Mucosa of descending colon (tissue), 3 donors: ENCODE results near the gene MAGI2. TPM values are rescaled to one million over a fixed set of nuclear protein-coding genes. Genes with fewer than 3 reads are reported as not detected.
A peak's percentile ranks its signal among the peaks of the same experiment; 100 is the strongest.
"Not testable (repeated sequence)": the region's sequence is repeated elsewhere in the genome, so short reads cannot be mapped to it uniquely, and the experiment has no call there.

Experiments used
- ATAC-seq: fragments of 200-7000 bp; cut with Tn5 transposase; one replicate; pipeline ENCODE4 v1.9.1; 2020; ENCODE audit warnings: mild to moderate bottlenecking, moderate library complexity
- DNase-seq, 3 donors: peaks; one replicate each; pipeline ENCODE4 v3.0.0-alpha.2; 2020
- H3K36me3 ChIP-seq: fragments of 200-600 bp; one replicate; pipeline ENCODE4 v1.8.0; 2021; ENCODE audit warnings: low read depth, mild to moderate bottlenecking
- H3K4me1 ChIP-seq: fragments of 200-600 bp; one replicate; pipeline ENCODE4 v1.8.0; 2021; ENCODE audit warnings: low read depth, mild to moderate bottlenecking
- H3K4me3 ChIP-seq: fragments of 200-600 bp; one replicate; pipeline ENCODE4 v1.8.0; 2021; ENCODE audit warnings: mild to moderate bottlenecking
- H3K9me3 ChIP-seq: fragments of 200-600 bp; one replicate; pipeline ENCODE4 v1.8.0; 2021; ENCODE audit warnings: mild to moderate bottlenecking
- intact Hi-C, 2 donors: fragments of 100-400 bp; cut with DNase I in 1 of 2; cut with micrococcal nuclease in 1 of 2; formaldehyde crosslinking; loops; one replicate each; pipeline versions ENCODE4 v1.11.0 to v1.11.1; 2022; cut with DNase I, micrococcal nuclease
- total RNA-seq, 3 donors: library from RNA; stranded (reverse); fragmentation: NEBNext Ultra II Directional in 2 of 3; extraction: Animal tissue kit (Norgen Biotek cat#: 25700) in 2 of 3; gene quantifications; one replicate each; pipeline versions ENCODE4 v1.2.1 to v1.2.4, GENCODE V29; 2021 to 2023
- TF ChIP-seq, protein P1 (sequence below): fragments of 200-600 bp; IDR thresholded peaks from one replicate; pipeline ENCODE4 v1.8.0; 2022; ENCODE audit warnings: antibody characterized with exemption, mild to moderate bottlenecking
- donor health status: DM: no; HTN: no; CAD: no; lungs with moderate emphysema.
- donor health status: DM: no; HTN: no; CAD: no.
- donor health status: DM: no; HTN: yes; CAD: no.

The MAGI2 gene
- total RNA-seq, 3 donors from 2014 or later = 1.9 to 14.5 (median 2.7) TPM

DNA sequence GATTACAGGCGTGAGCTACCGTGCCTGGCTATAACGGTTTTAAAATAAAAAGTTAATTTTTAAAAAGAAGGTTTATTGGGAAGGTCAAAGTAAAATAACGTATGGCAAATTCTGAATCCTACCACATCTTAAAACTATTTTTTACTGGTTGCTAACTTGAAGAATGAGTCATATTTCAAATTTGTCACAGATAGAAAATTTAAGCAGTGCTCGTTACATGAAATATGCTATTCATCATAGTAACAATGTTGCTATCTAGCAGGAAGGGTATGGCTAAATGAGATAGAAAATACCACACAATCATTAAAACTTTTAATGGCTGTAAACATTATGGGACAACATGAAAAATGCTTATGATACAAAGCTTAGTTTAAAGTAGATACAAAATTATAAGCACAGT lies 1154.4 kb downstream of the MAGI2 start:
- H3K4me3 ChIP-seq = no peak overlapping the region
- no peak for ATAC-seq
- intact Hi-C loops = no loop called here

DNA sequence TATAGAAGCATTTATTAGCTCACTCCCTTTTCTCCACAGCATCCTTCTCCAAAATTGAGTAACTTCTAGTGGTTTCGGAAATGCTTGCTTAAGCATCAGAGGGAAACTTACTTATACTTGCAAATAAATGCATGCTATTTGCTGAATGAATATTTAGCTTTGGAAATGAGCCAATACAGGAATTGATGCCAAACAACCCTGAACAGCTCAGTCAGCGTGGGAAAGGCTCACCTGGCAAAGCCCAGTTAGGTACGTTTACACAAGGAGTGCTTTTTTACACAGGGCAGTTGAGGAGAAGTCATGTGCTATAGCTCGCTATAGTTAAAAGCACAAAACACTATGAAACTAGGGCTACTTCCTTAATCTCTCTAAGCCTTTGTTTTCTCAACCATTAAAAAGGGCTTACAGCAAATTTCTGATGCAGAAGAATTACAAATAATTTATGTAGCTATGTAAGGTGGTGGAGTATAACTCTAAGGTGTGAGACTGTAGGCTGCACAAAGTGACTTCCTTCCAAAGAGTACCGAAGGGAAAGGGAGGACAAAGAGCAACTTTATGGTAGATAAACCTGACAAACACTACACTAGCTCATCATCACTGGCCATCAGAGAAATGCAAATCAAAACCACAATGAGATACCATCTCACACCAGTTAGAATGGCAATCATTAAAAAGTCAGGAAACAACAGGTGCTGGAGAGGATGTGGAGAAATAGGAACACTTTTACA lies 1156.7 kb downstream of the MAGI2 start:
- TF ChIP-seq, protein P1, sequence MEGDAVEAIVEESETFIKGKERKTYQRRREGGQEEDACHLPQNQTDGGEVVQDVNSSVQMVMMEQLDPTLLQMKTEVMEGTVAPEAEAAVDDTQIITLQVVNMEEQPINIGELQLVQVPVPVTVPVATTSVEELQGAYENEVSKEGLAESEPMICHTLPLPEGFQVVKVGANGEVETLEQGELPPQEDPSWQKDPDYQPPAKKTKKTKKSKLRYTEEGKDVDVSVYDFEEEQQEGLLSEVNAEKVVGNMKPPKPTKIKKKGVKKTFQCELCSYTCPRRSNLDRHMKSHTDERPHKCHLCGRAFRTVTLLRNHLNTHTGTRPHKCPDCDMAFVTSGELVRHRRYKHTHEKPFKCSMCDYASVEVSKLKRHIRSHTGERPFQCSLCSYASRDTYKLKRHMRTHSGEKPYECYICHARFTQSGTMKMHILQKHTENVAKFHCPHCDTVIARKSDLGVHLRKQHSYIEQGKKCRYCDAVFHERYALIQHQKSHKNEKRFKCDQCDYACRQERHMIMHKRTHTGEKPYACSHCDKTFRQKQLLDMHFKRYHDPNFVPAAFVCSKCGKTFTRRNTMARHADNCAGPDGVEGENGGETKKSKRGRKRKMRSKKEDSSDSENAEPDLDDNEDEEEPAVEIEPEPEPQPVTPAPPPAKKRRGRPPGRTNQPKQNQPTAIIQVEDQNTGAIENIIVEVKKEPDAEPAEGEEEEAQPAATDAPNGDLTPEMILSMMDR = no peak
- H3K9me3 ChIP-seq = no peaks in the 10 kb centered on the region
- no peaks in the 10 kb centered on the region for H3K4me1 ChIP-seq
- intact Hi-C loops = no loop called here
- H3K36me3 ChIP-seq = no peaks in the 10 kb centered on the region
- DNase-seq = peak in 1 of 3 donors; percentile 21
- H3K4me3 ChIP-seq = no peak overlapping the region
- peak; percentile 81 for ATAC-seq

More for the DNA sequence above, 1154.4 kb downstream of the MAGI2 start:
- DNase-seq = no peak
- TF ChIP-seq, protein P1 = no peak
- Histone ChIP-seq H3K9me3 (no peaks in the 10 kb centered on the region), H3K36me3 (no peaks in the 10 kb centered on the region), H3K4me1 (no peaks in the 10 kb centered on the region)

DNA sequence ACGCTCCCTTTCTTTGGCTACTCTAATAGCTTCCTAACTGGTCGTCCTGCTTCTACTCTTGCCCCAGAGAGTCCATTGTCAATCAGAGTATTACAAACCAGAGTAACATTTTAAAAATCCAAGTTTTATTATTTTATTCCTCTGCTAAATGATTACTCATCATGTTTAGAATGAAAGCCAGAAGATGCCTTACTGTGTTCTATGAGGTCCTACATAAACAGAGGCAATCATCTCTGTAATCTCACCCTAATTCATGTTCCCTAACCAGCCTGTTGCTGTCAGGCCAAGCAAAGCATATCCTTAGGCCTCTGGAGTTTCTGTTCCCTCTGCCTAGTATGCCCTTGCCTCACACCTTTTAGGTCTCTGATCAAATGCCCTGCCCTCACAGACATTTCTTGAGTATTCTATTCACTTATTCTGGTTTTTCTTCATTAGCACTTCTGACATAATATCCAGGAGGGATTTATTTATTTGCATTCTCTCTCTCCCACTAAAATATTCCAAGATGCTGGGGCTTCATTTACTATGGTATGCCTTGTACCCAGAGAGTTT lies 1157.3 kb downstream of the MAGI2 start:
- intact Hi-C loops = no loop called here
- no peaks in the 10 kb centered on the region for H3K36me3 ChIP-seq
- TF ChIP-seq, protein P1 = no peak
- no peaks in the 10 kb centered on the region for H3K4me1 ChIP-seq
- no peaks in the 10 kb centered on the region for H3K9me3 ChIP-seq
- DNase-seq (no peak), ATAC-seq (no peak)
- no peak overlapping the region for H3K4me3 ChIP-seq

DNA sequence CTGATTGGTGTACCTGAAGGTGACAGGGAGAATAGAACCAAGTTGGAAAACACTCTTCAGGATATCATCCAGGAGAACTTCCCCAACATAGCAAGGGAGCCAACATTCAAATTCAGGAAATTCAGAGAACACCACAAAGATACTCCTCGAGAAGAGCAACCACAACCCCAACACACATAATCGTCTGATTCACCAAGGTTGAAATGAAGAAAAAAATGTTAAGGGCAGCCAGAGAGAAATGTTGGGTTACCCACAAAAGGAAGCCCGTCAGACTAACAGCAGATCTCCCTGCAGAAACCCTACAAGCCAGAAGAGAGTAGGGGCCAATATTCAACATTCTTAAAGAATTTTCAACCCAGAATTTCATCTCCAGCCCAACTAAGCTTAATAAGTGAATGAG lies 1164.0 kb downstream of the MAGI2 start:
- H3K4me1 ChIP-seq, H3K9me3 ChIP-seq, ATAC-seq, DNase-seq, intact Hi-C loops, H3K36me3 ChIP-seq, H3K4me3 ChIP-seq: not testable (repeated sequence)

DNA sequence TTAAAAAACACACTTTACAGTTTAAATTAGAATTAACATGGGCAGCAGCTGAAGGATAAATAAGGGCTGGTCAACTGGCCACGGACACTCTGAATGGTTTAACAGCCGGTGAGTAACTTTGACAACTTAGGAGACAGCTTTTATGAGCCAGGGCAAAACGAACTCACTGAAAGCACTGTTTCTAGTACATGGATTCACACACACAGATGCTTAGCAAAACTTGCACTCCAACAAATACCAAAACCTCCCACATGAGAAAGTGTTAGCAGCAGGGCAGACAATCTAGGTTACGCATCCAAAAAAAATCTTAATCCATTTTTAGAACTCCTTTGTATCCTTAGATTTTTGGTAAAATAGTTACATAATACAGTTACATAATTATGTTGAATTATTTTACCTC lies 1168.5 kb downstream of the MAGI2 start:
- intact Hi-C loops = no loop called here
- H3K4me3 ChIP-seq = no peak overlapping the region
- DNase-seq (no peak), ATAC-seq (no peak)
- no peaks in the 10 kb centered on the region for H3K9me3 ChIP-seq
- no peaks in the 10 kb centered on the region for H3K36me3 ChIP-seq
- no peaks in the 10 kb centered on the region for H3K4me1 ChIP-seq
- TF ChIP-seq, protein P1 = no peak

DNA sequence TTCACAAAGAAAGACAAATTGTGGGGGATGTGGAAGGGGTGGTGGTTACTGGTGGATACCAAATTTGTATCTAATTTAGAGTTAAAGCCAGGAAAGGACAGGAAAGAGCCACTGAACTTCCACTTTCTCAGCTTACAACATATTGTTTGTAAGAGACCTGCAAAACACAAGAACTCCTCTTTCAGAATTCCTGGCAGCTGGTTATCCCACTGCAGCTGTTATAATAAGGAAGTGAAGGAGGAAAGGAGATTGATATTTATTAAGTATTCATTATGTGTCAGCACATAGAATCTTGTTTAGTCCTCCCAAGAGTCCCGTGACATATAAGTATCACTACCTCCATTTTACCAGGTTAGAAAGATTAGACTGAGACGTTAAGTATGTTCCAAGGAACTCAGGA lies 1173.2 kb downstream of the MAGI2 start:
- intact Hi-C loops = no loop called here
- no peak for ATAC-seq
- no peaks in the 10 kb centered on the region for H3K9me3 ChIP-seq
- H3K4me1 ChIP-seq = no peaks in the 10 kb centered on the region
- no peak for DNase-seq
- TF ChIP-seq, protein P1 = no peak
- no peaks in the 10 kb centered on the region for H3K36me3 ChIP-seq
- H3K4me3 ChIP-seq = no peak overlapping the region
